SK-N-SH (cell line): ENCODE data around the gene RBM33.

Experiments
- CTCF ChIP-seq: fragments of 200-600 bp; sonication (generic); IDR thresholded peaks from 2 replicates; pipeline ENCODE4 v1.6.1; 2017; ENCODE audit warnings: antibody characterized with exemption, mild to moderate bottlenecking, moderate library complexity
- RFX5 ChIP-seq: IDR thresholded peaks from 2 replicates; pipeline ENCODE4 v1.6.1; 2012; ENCODE audit warnings: mild to moderate bottlenecking, improper control_type of control experiment, low read length
- TCF12 ChIP-seq: IDR thresholded peaks from 2 replicates; pipeline ENCODE4 v1.4.0; 2012
- USF2 ChIP-seq: fragments of 150-350 bp; IDR thresholded peaks from 2 replicates; pipeline ENCODE4 v1.6.1; 2017; ENCODE audit warnings: antibody characterized with exemption, low read length, low read depth, borderline replicate concordance

- TF ChIP-seq RFX5 (no peak), CTCF (no peak), USF2 (no peak), TCF12 (no peak)
These were observed 129.1 kb downstream of the RBM33 start for GRCh38 chr7:155773531-155773930.
